ENCODE data around the gene CTNNA1. TPM values are rescaled to one million over a fixed set of nuclear protein-coding genes. Genes with fewer than 3 reads are reported as not detected.
"Not testable (repeated sequence)": the region's sequence is repeated elsewhere in the genome, so short reads cannot be mapped to it uniquely, and the experiment has no call there.

The CTNNA1 gene
- total RNA-seq, 4 donors from 2014 or later = 92.6 to 164 (median 114) TPM

- Histone ChIP-seq H3K36me3 (no peaks in the 10 kb centered on the region), H3K9me3 (no peaks in the 10 kb centered on the region), H3K27ac (no peak overlapping the region), H3K4me3 (no peak overlapping the region), H3K27me3 (no peaks in the 10 kb centered on the region), H3K4me1 (peaks cover 13 to 22% of the 10 kb centered on the region in 2 donors)
- in situ Hi-C loops (cut with MboI; ENCODE audit: low sequenced_read_pairs in 4 of 4) (no loop called here), intact Hi-C loops (cut with DNase I; ENCODE audit: low total_unique reads) (no loop called here)
- DNase-seq (no peak), ATAC-seq (no peak)
- TF ChIP-seq, protein P1, sequence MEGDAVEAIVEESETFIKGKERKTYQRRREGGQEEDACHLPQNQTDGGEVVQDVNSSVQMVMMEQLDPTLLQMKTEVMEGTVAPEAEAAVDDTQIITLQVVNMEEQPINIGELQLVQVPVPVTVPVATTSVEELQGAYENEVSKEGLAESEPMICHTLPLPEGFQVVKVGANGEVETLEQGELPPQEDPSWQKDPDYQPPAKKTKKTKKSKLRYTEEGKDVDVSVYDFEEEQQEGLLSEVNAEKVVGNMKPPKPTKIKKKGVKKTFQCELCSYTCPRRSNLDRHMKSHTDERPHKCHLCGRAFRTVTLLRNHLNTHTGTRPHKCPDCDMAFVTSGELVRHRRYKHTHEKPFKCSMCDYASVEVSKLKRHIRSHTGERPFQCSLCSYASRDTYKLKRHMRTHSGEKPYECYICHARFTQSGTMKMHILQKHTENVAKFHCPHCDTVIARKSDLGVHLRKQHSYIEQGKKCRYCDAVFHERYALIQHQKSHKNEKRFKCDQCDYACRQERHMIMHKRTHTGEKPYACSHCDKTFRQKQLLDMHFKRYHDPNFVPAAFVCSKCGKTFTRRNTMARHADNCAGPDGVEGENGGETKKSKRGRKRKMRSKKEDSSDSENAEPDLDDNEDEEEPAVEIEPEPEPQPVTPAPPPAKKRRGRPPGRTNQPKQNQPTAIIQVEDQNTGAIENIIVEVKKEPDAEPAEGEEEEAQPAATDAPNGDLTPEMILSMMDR (IDR thresholded peaks at IDR 0.05 in 4 of 5, conservative IDR thresholded peaks at IDR 0.05 in 1 of 5) = no peak
- TF ChIP-seq POLR2A (IDR thresholded peaks at IDR 0.05) = no peak
Measured at GRCh38 chr5:138803285-138803684, 50.1 kb downstream of the CTNNA1 start.

GRCh38 chr5:138803935-138804334 is 50.7 kb downstream of the CTNNA1 start:
- Histone ChIP-seq H3K27me3 (no peaks in the 10 kb centered on the region), H3K36me3 (no peaks in the 10 kb centered on the region), H3K9me3 (no peaks in the 10 kb centered on the region), H3K4me1 (peaks cover 13 to 22% of the 10 kb centered on the region in 2 donors), H3K27ac (no peak overlapping the region), H3K4me3 (no peak overlapping the region)
- intact Hi-C loops (cut with DNase I; ENCODE audit: low total_unique reads) = no loop called here
- ATAC-seq (no peak), DNase-seq (no peak)
- in situ Hi-C loops (cut with MboI; ENCODE audit: low sequenced_read_pairs in 4 of 4) = no loop called here
- no peak for TF ChIP-seq POLR2A (IDR thresholded peaks at IDR 0.05)
- TF ChIP-seq, protein P1 (IDR thresholded peaks at IDR 0.05 in 4 of 5, conservative IDR thresholded peaks at IDR 0.05 in 1 of 5) = no peak

DNA sequence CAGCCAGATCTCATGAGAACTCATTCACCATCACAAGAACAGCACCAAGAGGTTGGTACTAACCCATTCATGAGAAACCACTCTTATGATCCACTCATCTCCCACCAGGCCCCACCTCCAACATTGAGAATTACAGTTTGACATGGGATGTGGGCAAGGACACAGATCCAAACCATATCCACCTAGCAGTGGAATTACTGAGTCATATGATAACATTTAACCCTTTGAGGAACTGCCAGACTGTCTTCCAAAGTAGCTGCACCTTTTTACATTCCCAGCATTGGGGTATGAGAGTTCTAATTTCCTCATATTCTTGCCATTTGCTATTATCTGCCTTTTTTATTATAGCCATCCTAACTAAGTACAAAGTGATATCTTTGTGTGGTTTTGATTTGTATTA is 51.9 kb downstream of the CTNNA1 start:
- ATAC-seq = no peak
- TF ChIP-seq, protein P1 (IDR thresholded peaks at IDR 0.05 in 4 of 5, conservative IDR thresholded peaks at IDR 0.05 in 1 of 5) = no peak
- TF ChIP-seq POLR2A (IDR thresholded peaks at IDR 0.05) = no peak

DNA sequence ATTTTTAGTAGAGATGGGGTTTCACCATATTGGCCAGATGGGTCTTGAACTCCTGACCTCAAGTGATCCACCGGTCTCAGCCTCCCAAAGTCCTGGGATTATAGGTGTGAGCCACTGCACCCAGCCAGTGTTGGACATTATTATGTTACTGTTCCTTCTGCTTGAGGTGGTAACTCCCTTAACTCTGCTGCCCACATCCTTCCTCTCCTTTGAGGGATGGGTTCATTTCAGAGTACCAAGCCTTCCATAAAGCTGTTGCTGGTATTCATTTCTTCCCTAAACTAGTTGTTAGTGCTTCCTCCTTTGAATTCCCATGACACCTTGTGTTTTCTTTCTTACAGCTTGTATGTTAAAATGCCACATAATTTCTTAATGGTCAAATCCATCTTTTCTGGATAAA is 54.0 kb downstream of the CTNNA1 start:
- Histone ChIP-seq H3K4me3 (no peak overlapping the region), H3K36me3 (peaks cover 0 to 4% of the 10 kb centered on the region in 2 donors), H3K27me3 (no peaks in the 10 kb centered on the region), H3K27ac (no peak overlapping the region), H3K9me3 (no peaks in the 10 kb centered on the region), H3K4me1 (peaks cover 13 to 18% of the 10 kb centered on the region in 2 donors)
- TF ChIP-seq POLR2A (IDR thresholded peaks at IDR 0.05) = no peak
- TF ChIP-seq, protein P1 (IDR thresholded peaks at IDR 0.05 in 4 of 5, conservative IDR thresholded peaks at IDR 0.05 in 1 of 5) = no peak
- DNase-seq (no peak), ATAC-seq (no peak)
- intact Hi-C loops (cut with DNase I; ENCODE audit: low total_unique reads) (no loop called here), in situ Hi-C loops (cut with MboI; ENCODE audit: low sequenced_read_pairs in 4 of 4) (no loop called here)

More for the DNA sequence above, 51.9 kb downstream of the CTNNA1 start:
- no peak overlapping the region for H3K27ac ChIP-seq
- H3K27me3 ChIP-seq = no peaks in the 10 kb centered on the region
- no peak overlapping the region for H3K4me3 ChIP-seq
- peaks cover 0 to 3% of the 10 kb centered on the region in 2 donors for H3K36me3 ChIP-seq
- intact Hi-C loops (cut with DNase I; ENCODE audit: low total_unique reads) (no loop called here), in situ Hi-C loops (cut with MboI; ENCODE audit: low sequenced_read_pairs in 4 of 4) (no loop called here)
- H3K4me1 ChIP-seq = peaks cover 13 to 18% of the 10 kb centered on the region in 2 donors
- no peaks in the 10 kb centered on the region for H3K9me3 ChIP-seq
- DNase-seq = no peak

DNA sequence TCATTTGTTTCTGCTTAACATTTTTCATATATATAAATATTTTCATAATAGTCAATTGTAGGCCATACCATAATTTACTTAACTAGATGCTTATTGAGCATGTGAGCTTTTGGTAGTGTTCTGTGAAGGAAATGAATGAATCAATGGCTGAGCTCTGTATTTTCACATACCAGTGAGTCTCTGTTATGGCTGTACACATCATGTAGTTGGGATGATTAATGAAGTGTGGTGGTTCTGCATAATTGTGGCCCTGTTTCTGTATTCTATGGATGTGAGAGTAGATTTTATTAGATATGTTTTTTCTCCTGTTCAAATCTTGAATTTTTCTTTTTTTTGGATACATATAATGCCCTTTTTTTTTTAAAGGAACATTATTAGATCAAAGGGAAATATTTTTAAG is 56.2 kb downstream of the CTNNA1 start:
- no peak overlapping the region for H3K27ac ChIP-seq
- H3K36me3 ChIP-seq = peaks cover 0 to 24% of the 10 kb centered on the region in 2 donors
- in situ Hi-C loops (cut with MboI; ENCODE audit: low sequenced_read_pairs in 4 of 4) = no loop called here
- intact Hi-C loops (cut with DNase I; ENCODE audit: low total_unique reads) = no loop called here
- no peak for DNase-seq
- no peak for TF ChIP-seq POLR2A (IDR thresholded peaks at IDR 0.05)
- TF ChIP-seq, protein P1 (IDR thresholded peaks at IDR 0.05 in 4 of 5, conservative IDR thresholded peaks at IDR 0.05 in 1 of 5) = no peak
- ATAC-seq = no peak
- H3K4me1 ChIP-seq = peaks cover 0 to 3% of the 10 kb centered on the region in 2 donors
- no peaks in the 10 kb centered on the region for H3K9me3 ChIP-seq
- H3K27me3 ChIP-seq = no peaks in the 10 kb centered on the region
- no peak overlapping the region for H3K4me3 ChIP-seq

DNA sequence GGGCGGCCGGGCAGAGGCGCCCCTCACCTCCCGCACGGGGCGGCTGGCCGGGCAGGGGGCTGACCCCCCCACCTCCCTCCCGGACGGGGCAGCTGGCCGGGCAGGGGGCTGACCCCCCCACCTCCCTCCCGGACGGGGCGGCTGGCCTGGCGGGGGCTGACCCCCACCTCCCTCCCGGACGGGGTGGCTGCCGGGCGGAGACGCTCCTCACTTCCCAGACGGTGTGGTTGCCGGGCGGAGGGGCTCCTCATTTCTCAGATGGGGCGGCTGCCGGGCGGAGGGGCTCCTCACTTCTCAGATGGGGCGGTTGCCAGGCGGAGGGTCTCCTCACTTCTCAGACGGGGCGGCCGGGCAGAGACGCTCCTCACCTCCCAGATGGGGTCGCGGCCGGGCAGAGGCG is 57.6 kb downstream of the CTNNA1 start:
- peaks cover 0 to 24% of the 10 kb centered on the region in 2 donors for H3K36me3 ChIP-seq
- not testable (repeated sequence) for DNase-seq

More for the DNA sequence above, 57.6 kb downstream of the CTNNA1 start:
- H3K4me1 ChIP-seq; ATAC-seq; intact Hi-C loops (cut with DNase I; ENCODE audit: low total_unique reads); H3K4me3 ChIP-seq; H3K27me3 ChIP-seq; in situ Hi-C loops (cut with MboI; ENCODE audit: low sequenced_read_pairs in 4 of 4); H3K27ac ChIP-seq; H3K9me3 ChIP-seq: not testable (repeated sequence)
